Chondrocyte (in vitro differentiated cells): ENCODE measurements around the gene CCDC154. TPM values are rescaled to one million over a fixed set of nuclear protein-coding genes. Genes with fewer than 3 reads are reported as not detected.

Experiments used
- DNase-seq: peaks from one replicate; pipeline ENCODE4 v3.0.0; 2021; ENCODE audit warnings: mixed read lengths, low spot score
- H3K27ac Mint-ChIP-seq: one replicate; pipeline ENCODE4 v1.8.0; 2021; ENCODE audit warnings: mild to moderate bottlenecking, moderate library complexity, mixed read lengths; ENCODE audit not compliant: unreplicated experiment
- H3K27me3 Mint-ChIP-seq: 2 replicates; pipeline ENCODE4 v1.8.0; 2021; ENCODE audit warnings: low read depth, mixed read lengths
- H3K36me3 Mint-ChIP-seq: 2 replicates; pipeline ENCODE4 v1.8.0; 2021; ENCODE audit warnings: low read depth, mixed read lengths
- H3K4me1 Mint-ChIP-seq: 2 replicates; pipeline ENCODE4 v1.8.0; 2021; ENCODE audit warnings: low read depth, mild to moderate bottlenecking, mixed read lengths
- H3K4me3 Mint-ChIP-seq: one replicate; pipeline ENCODE4 v1.8.0; 2021; ENCODE audit warnings: mild to moderate bottlenecking, moderate library complexity, mixed read lengths; ENCODE audit not compliant: unreplicated experiment
- H3K9me3 Mint-ChIP-seq: 2 replicates; pipeline ENCODE4 v1.8.0; 2021; ENCODE audit warnings: low read depth, mixed read lengths
- CTCF ChIP-seq: fragments of 200-600 bp; sonication (generic); IDR thresholded peaks from 2 replicates; pipeline ENCODE4 v1.5.0; 2021; ENCODE audit warnings: antibody characterized with exemption, mild to moderate bottlenecking, moderate library complexity
- total RNA-seq: library from RNA; stranded (reverse); gene quantifications from 3 replicates; pipeline ENCODE4 v1.2.1, GENCODE V29; 2021

Gene CCDC154
- total RNA-seq, 1 donor from 2014 or later = 1.3 TPM

DNA sequence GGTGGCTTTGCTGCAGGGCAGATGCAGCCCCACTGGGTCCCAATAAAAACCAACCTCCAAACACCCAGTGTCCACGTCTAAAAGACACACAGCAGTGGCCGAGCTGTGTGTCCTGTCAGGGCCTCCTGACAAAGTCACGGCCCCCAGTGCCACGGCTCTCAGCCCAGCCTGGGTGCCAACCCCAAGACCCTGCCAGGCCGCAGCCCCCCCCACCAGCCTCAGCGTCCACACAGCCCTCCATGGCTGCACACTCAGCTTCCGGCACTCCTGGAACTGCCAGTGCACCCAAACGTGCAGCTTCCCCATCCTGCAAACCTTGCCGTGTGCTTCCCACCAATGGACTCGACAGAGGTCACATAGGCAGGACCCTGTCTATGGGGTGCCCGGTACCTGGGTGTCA is 3.6 kb upstream of the CCDC154 start:
- no peak for DNase-seq
- Mint-ChIP-seq H3K4me1 (no peaks in the 10 kb centered on the region), H3K27me3 (no peaks in the 10 kb centered on the region), H3K27ac (no peak overlapping the region), H3K9me3 (no peaks in the 10 kb centered on the region), H3K4me3 (no peak overlapping the region), H3K36me3 (peaks cover 10% of the 10 kb centered on the region)
- TF ChIP-seq CTCF = no peak

DNA sequence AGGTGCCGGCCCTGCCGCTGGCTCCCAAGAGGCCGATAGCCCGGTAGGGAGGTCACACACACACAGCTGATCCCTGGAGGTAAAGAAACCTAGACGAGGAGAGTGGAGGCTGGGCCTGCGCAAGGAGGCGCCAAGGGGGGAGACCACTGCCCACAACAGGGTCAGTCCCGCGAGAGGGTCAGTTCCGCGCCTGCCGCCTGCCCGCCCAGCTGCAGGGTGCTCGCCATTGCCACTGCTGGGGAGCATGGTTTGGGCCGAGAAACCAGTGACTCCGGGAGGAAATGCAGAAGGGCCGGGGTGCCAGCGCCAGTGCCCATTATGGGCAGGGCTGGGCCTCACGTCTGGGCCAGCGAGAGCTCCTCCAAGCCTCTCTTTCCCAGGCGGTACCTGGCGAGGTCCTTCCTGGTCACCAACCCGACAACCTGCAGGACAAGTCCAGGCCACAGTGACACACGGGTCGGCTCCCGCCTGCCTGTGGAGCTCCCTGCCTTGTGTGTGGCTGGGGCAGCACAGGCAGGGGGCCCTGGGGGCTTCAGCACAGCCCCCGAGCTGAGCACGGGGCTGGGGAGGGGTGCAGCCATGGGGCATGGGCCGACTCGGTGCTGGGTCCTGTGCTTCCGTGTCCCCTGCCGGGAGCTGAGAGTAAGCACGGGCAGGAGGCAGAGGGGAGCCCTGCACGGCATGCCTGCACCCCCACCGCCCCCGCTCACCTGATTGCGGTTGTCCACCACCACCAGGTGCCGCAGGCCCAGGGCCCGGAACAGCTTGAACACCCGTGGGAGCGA is 2.1 kb upstream of the CCDC154 start:
- no peaks in the 10 kb centered on the region for H3K9me3 Mint-ChIP-seq
- H3K27me3 Mint-ChIP-seq = no peaks in the 10 kb centered on the region
- DNase-seq = no peak
- no peak for TF ChIP-seq CTCF
- no peaks in the 10 kb centered on the region for H3K4me1 Mint-ChIP-seq
- H3K4me3 Mint-ChIP-seq = no peak overlapping the region
- H3K36me3 Mint-ChIP-seq = peaks cover 6% of the 10 kb centered on the region
- H3K27ac Mint-ChIP-seq = no peak overlapping the region

- no peaks in the 10 kb centered on the region for H3K4me1 Mint-ChIP-seq
- H3K27me3 Mint-ChIP-seq = no peaks in the 10 kb centered on the region
- no peaks in the 10 kb centered on the region for H3K9me3 Mint-ChIP-seq
- no peak overlapping the region for H3K27ac Mint-ChIP-seq
- H3K4me3 Mint-ChIP-seq = no peak overlapping the region
- peaks cover 4% of the 10 kb centered on the region for H3K36me3 Mint-ChIP-seq
- no peak for TF ChIP-seq CTCF
- DNase-seq = no peak
Measured at GRCh38 chr16:1445518-1446203, 1.3 kb upstream of the CCDC154 start.

- H3K9me3 Mint-ChIP-seq = no peaks in the 10 kb centered on the region
- no peak for TF ChIP-seq CTCF
- DNase-seq = no peak
- H3K4me1 Mint-ChIP-seq = no peaks in the 10 kb centered on the region
- H3K36me3 Mint-ChIP-seq = peaks cover 6% of the 10 kb centered on the region
- no peaks in the 10 kb centered on the region for H3K27me3 Mint-ChIP-seq
- H3K4me3 Mint-ChIP-seq = no peak overlapping the region
- no peak overlapping the region for H3K27ac Mint-ChIP-seq
Measured at GRCh38 chr16:1444730-1445517, 568 bp upstream of the CCDC154 start.

- no peak for DNase-seq
- H3K27ac Mint-ChIP-seq = no peak overlapping the region
- H3K9me3 Mint-ChIP-seq = no peaks in the 10 kb centered on the region
- peaks cover 1% of the 10 kb centered on the region for H3K36me3 Mint-ChIP-seq
- H3K4me3 Mint-ChIP-seq = no peak overlapping the region
- H3K4me1 Mint-ChIP-seq = no peaks in the 10 kb centered on the region
- TF ChIP-seq CTCF = no peak
- H3K27me3 Mint-ChIP-seq = no peaks in the 10 kb centered on the region
Measured at GRCh38 chr16:1443403-1443973, 868 bp downstream of the CCDC154 start.
